HS-5 (cell line): Measurements from ENCODE around the gene UIMC1.

ENCODE experiments used
- DNase-seq: peaks from one replicate; pipeline ENCODE4 v3.0.0-alpha.2; 2012; ENCODE audit warnings: low read depth

The UIMC1 gene

GRCh38 chr5:176869501-176870109 lies 137.0 kb downstream of the UIMC1 start:
- DNase-seq = no peak

- no peak for DNase-seq
Measured at GRCh38 chr5:176868731-176869130, 137.8 kb downstream of the UIMC1 start.

GRCh38 chr5:176868126-176868525 lies 138.5 kb downstream of the UIMC1 start:
- no peak for DNase-seq

- no peak for DNase-seq
Measured at GRCh38 chr5:176866707-176867310, 139.8 kb downstream of the UIMC1 start.

GRCh38 chr5:176865964-176866363 lies 140.6 kb downstream of the UIMC1 start:
- DNase-seq = no peak

- no peak for DNase-seq
Measured at GRCh38 chr5:176864755-176865154, 141.8 kb downstream of the UIMC1 start.

- DNase-seq = no peak
Measured at GRCh38 chr5:176863765-176864098, 142.8 kb downstream of the UIMC1 start.

GRCh38 chr5:176863041-176863764 lies 143.4 kb downstream of the UIMC1 start:
- no peak for DNase-seq

- no peak for DNase-seq
Measured at GRCh38 chr5:176862330-176862995, 144.1 kb downstream of the UIMC1 start.

GRCh38 chr5:176861276-176861675 lies 145.3 kb downstream of the UIMC1 start:
- DNase-seq = no peak

- DNase-seq = no peak
Measured at GRCh38 chr5:176860381-176860780, 146.2 kb downstream of the UIMC1 start.

- no peak for DNase-seq
Measured at GRCh38 chr5:176859916-176860315, 146.7 kb downstream of the UIMC1 start.

GRCh38 chr5:176857894-176858273 lies 148.7 kb downstream of the UIMC1 start:
- DNase-seq = no peak

- no peak for DNase-seq
Measured at GRCh38 chr5:176857216-176857893, 149.2 kb downstream of the UIMC1 start.

GRCh38 chr5:176856746-176857145 lies 149.8 kb downstream of the UIMC1 start:
- no peak for DNase-seq

- no peak for DNase-seq
Measured at GRCh38 chr5:176855598-176855997, 151.0 kb downstream of the UIMC1 start.
